ENCODE data around the gene MYH9.
"Not testable (repeated sequence)": the region's sequence is repeated elsewhere in the genome, so short reads cannot be mapped to it uniquely, and the experiment has no call there.

DNA sequence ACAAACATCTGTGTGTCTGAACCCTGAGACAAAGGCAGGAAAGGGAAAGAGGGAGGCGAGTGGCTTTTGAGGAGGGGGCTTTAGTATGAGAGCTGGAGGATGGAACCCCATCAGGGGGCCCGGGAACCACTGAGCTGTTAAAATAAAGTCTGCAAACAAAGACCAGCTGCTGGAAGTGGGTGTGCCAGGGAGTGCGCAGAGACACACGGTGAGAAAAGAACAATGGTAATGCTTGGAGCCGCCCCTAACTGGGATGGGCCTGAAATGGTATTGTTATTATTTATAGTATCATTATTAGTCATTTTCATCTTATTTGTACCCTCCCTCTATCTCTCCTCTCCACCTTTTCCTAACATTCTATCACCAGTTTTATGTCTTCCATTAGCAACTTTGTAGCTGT lies 132.2 kb downstream of the MYH9 start:
- TF ChIP-seq CTCF (conservative IDR thresholded peaks at IDR 0.05; ENCODE audit: low read depth, low read length); EZH2 (IDR thresholded peaks at IDR 0.05; ENCODE audit: borderline replicate concordance, low read depth, low read length, poor library complexity, severe bottlenecking): not testable (repeated sequence)

Measured in A673 (cell line).